Measurements from ENCODE around the gene CHST3.
"Not testable (repeated sequence)": the region's sequence is repeated elsewhere in the genome, so short reads cannot be mapped to it uniquely, and the experiment has no call there.

Gene CHST3

DNA sequence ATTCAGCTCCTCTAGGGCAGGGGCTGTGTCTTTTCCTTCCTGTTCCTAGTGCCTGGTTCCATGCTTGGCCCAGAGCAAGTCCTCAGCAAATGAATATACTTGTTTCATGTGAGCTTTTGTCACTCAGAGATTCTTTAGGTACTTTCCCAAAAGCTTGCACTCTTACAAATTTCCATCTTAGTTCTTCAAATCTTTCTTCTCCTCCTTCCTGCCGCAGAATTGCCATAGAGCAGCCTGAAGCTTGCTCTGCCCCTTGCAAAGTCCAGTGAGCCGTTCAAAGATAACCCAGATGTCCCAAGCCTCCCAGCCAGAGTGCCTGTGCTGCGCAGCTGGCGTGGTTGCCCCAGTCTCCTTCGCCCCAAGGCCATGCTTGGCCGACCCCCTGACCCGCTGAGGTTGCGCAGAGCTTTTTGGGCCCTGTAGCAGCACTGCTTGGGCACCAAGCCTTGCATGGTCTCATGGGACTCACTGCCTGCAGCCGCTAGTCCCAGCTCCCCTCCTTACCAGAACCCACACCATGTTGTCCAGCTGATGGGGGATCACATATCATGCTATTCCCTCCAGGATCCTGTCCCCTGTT, 20.7 kb downstream of the CHST3 start:
- no peak for DNase-seq
- H3K27ac Mint-ChIP-seq: peak overlapping the region; percentile 61
- H3K4me1 Mint-ChIP-seq (ENCODE audit: low read depth): peaks cover 21% of the 10 kb centered on the region
- no peak overlapping the region for H3K4me3 Mint-ChIP-seq
- H3K36me3 Mint-ChIP-seq (ENCODE audit: low read depth): no peaks in the 10 kb centered on the region
- H3K9me3 Mint-ChIP-seq: no peaks in the 10 kb centered on the region
- H3K27me3 Mint-ChIP-seq: no peaks in the 10 kb centered on the region

DNA sequence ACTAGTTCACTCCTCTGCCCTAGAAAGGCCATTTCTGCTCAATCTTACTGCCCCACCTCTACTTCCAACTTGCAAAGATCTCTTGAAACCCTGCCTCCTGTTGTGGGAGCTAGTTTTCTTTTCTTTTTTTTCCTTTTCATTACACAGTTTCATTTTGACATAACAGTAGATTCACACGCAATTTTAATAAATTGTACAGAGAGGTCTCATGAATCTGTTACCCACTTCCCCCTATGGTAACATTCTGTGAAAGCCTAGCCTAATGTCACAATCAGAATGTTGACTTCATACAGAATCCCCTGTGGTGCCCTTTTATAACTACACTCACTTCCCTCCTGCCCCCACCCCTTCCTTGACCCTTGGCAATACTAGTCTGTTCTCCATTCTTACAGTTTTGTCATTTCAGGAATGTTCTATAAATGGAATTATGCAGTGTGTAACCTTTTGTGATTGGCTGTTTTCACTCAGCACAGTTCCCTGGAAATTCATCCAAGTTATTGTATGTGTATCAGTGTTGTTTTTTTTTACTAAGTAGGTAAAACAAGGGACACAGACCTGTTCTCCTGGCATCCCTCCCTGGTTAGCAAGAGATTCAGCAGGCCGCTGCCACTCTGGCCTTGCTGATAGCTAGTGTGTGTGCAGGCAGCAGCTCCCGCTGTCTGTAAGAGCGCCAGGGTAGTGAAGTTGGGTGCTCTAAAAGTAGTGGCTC, 21.5 kb downstream of the CHST3 start:
- Mint-ChIP-seq H3K36me3 (ENCODE audit: low read depth) (no peaks in the 10 kb centered on the region), H3K4me1 (ENCODE audit: low read depth) (peaks cover 21% of the 10 kb centered on the region), H3K4me3 (no peak overlapping the region), H3K9me3 (no peaks in the 10 kb centered on the region), H3K27me3 (no peaks in the 10 kb centered on the region), H3K27ac (peak overlapping the region; percentile 61)
- DNase-seq: no peak

DNA sequence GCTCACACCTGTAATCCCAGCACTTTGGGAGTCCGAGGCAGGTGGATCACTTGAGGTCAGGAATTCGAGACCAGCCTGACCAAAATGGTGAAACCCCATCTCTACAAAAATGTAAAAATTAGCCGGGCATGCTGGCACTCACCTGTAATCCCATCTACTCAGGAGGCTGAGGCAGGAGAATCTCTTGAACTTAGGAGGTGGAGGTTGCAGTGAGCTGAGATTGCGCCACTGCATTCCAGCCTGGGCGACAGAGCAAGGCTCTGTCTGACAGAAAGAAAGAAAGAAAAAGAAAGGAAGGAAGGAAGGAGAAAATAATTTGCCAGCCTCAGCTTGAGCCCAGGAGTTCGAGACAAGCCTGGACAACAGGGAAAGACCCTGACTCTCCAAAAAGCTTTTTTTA, 24.7 kb downstream of the CHST3 start:
- H3K27ac Mint-ChIP-seq; H3K36me3 Mint-ChIP-seq (ENCODE audit: low read depth); H3K27me3 Mint-ChIP-seq; H3K9me3 Mint-ChIP-seq; DNase-seq; H3K4me3 Mint-ChIP-seq: not testable (repeated sequence)
- H3K4me1 Mint-ChIP-seq (ENCODE audit: low read depth): peaks cover 21% of the 10 kb centered on the region

DNA sequence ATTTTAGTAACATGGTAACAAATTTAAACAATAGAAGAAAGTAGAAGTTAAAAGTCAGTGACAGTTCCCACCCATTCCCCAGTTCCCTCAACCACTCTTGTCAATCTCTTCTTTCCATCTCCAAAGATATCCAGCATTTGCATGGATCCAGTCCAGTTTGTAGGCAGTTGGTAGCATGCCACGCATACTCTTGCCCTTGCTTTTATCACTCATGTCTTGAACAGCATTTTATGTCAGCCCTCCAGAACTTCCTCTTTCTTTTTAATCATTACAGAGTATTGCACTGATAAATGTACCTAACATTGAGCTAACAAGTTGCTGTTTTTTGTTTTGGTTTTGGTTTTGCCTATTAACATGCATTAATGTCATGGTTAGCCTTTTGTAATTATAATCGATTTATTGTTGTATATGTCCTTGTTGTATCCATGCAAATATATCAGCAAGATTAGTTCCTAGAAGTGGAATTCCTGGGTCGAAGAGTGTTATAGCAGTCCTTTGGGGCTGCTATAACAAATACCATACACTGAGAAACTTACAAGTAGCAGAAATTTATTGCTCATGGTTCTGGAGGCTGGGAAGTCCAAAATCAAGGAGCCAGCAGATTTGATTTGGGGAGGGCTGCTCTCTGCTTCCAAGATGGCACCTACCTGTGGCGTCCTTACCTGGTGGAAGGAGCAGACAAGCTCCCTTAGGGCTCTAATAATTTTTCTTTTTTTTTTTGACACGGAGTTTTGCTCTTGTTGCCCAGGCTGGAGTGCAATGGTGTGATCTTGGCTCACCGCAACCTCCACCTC, 25.7 kb downstream of the CHST3 start:
- H3K4me3 Mint-ChIP-seq: no peak overlapping the region

DNA sequence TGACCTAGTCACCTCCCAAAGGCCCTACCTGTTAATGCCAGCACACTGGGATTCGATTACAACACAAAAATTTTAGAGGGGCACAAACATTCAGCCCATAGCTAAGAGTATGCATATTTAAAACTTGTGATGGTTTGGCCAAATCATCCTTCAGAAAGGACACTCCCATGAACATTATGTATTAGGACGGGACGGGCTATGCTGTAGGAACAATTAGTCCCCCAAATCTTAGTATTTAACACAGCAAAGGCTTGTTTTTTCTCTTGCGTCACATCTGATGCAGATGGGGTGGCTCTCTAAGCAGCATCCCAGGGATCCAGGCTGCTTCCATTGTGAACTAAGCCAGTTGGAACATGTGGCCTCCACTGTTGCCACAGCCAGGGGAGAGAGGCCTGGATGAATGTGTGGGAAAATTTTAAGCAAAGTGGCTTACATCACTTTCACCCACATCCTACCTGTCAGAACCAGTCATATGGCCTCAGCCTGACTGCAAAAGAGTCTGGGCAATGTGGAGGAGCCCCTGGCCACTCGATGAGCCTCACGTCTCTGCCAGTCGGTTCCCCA, 26.6 kb downstream of the CHST3 start:
- H3K27me3 Mint-ChIP-seq: peaks cover 3% of the 10 kb centered on the region
- H3K9me3 Mint-ChIP-seq: no peaks in the 10 kb centered on the region
- peaks cover 5% of the 10 kb centered on the region for H3K4me1 Mint-ChIP-seq (ENCODE audit: low read depth)
- H3K36me3 Mint-ChIP-seq (ENCODE audit: low read depth): no peaks in the 10 kb centered on the region
- DNase-seq: no peak
- no peak overlapping the region for H3K4me3 Mint-ChIP-seq
- no peak overlapping the region for H3K27ac Mint-ChIP-seq

More for the DNA sequence above, 25.7 kb downstream of the CHST3 start:
- Mint-ChIP-seq H3K9me3 (no peaks in the 10 kb centered on the region), H3K4me1 (ENCODE audit: low read depth) (peaks cover 14% of the 10 kb centered on the region), H3K27me3 (peaks cover 3% of the 10 kb centered on the region), H3K27ac (no peak overlapping the region), H3K36me3 (ENCODE audit: low read depth) (no peaks in the 10 kb centered on the region)
- no peak for DNase-seq

DNA sequence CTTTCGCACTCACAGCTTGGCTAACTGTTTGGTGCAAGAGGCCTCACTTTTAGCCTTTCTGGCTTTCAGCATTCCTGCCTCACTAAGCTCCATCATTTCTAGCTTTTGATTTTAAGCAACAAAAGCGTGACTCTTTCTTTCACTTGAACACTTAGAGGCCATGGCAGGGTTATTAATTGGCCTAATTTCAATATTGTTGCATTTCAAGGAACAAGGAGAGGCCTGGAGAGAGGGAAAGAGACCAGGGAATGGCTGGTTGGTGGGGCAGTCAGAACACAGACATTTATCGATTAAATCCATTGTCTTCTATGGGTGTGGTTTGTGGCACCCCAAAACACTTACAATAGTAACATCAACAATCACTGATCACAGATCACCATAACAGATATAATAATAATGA, 31.3 kb downstream of the CHST3 start:
- no peak overlapping the region for H3K27ac Mint-ChIP-seq
- H3K4me1 Mint-ChIP-seq (ENCODE audit: low read depth): no peaks in the 10 kb centered on the region
- no peak for DNase-seq
- peaks cover 3% of the 10 kb centered on the region for H3K27me3 Mint-ChIP-seq
- no peaks in the 10 kb centered on the region for H3K36me3 Mint-ChIP-seq (ENCODE audit: low read depth)
- H3K4me3 Mint-ChIP-seq: no peak overlapping the region
- no peaks in the 10 kb centered on the region for H3K9me3 Mint-ChIP-seq

DNA sequence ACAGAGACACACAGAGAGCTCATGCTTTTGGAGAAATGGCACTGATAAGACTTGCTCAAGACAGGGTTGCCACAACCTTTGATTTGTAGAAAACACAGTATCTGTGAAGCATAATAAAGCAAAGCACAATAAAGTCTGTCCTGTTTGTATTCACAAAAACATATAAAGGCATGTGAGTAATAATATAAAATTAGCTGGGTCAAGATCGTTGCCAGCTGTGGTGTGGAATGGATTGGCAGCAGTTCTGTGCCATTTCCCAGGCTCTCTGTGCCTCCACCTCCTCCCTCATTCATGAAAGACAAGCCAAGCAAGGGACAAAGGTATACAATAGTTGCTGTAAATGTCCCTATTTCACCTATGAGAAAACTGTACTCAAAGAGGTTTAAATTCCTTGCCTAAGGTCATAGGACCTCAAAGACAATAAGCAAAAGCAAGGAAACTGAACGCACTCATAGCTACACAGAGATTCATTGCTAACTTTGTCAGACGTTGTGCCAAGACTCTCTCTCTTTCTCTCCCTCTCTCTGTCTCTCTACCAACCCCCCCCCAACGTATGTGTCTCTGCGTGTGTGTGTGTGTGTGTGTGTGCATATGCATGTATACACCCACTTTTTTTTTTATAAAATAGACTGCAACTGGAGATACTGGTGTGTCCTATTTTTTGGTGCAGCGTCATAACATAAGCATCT, 31.8 kb downstream of the CHST3 start:
- H3K9me3 Mint-ChIP-seq: no peaks in the 10 kb centered on the region
- H3K27me3 Mint-ChIP-seq: peaks cover under 1% of the 10 kb centered on the region
- no peak for DNase-seq
- H3K4me3 Mint-ChIP-seq: no peak overlapping the region
- no peaks in the 10 kb centered on the region for H3K4me1 Mint-ChIP-seq (ENCODE audit: low read depth)
- H3K27ac Mint-ChIP-seq: no peak overlapping the region
- no peaks in the 10 kb centered on the region for H3K36me3 Mint-ChIP-seq (ENCODE audit: low read depth)

DNA sequence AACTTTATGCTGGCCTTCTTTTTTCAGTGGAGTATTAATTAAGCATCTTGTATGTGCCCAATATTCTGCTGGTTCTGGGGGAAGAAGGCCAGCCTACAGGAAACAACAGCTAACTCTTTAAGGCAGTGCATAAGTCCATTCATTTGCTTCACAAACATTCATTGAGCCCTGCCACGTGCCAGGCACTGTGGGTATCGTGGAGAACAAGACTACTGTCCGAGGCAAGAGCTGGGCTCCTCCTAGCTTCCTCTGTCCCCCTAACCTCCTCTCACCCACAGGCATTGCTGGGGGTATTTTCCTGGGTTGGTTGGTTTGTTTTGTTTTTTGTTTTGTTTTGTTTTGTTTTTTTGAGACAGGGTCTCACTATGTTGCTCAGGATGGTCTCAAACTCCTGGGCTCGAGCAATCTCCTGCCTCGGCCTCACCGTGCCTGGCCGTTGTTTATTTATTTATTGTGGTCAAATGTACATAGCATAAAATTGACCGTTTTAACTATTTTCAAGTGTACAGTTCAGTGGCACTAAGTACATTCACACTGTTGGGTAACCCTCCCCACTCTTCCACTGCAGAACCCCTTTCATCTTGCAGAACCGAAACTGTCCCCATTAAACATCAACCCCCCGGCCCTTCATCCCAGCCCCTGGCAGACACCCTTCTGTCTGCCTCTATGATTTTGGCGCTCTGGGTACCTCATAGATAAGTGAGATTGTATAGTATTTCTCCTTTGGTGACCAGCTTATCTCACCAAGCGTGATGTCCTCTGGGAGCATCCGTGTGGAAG, 32.6 kb downstream of the CHST3 start:
- H3K4me1 Mint-ChIP-seq (ENCODE audit: low read depth): no peaks in the 10 kb centered on the region
- no peak overlapping the region for H3K27ac Mint-ChIP-seq
- H3K27me3 Mint-ChIP-seq: no peaks in the 10 kb centered on the region
- DNase-seq: no peak
- no peaks in the 10 kb centered on the region for H3K9me3 Mint-ChIP-seq
- no peaks in the 10 kb centered on the region for H3K36me3 Mint-ChIP-seq (ENCODE audit: low read depth)
- no peak overlapping the region for H3K4me3 Mint-ChIP-seq

DNA sequence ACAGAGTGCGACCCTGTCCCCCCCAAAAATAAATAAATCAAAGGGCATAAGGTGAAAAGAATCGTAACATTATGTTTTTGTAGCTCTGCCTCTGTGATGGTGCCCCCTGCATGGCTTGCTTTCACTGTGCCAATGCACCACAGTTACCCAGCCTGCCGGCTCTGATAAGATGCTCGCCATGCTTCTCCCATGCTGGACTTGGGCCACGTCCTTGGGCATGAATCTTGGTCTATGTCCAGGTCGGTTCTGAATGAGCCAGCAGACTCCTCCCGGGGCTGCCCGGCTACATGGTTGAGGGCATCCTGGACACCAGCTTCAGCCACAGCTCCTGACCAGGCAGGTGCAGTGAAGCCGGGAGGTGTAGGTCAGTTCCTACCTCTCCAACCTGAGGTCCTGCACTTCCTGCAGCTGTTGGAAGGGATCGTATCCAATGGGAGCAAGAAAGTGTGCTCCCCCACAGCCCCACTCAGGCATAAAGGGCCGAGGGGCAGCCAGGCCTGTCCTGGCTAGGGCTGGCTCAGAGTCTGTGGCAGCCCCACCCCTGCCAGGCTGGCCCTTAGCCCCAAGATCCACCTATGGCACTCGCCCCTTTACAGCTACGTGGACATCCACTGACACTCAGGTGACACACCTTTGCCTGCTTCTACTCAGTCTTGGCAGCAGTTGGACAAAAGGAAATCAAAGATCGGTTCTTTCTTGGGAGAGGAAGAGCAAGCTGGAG, 34.1 kb downstream of the CHST3 start:
- no peaks in the 10 kb centered on the region for H3K27me3 Mint-ChIP-seq
- no peak overlapping the region for H3K27ac Mint-ChIP-seq
- DNase-seq: no peak
- H3K9me3 Mint-ChIP-seq: no peaks in the 10 kb centered on the region
- no peak overlapping the region for H3K4me3 Mint-ChIP-seq
- no peaks in the 10 kb centered on the region for H3K36me3 Mint-ChIP-seq (ENCODE audit: low read depth)
- H3K4me1 Mint-ChIP-seq (ENCODE audit: low read depth): no peaks in the 10 kb centered on the region

DNA sequence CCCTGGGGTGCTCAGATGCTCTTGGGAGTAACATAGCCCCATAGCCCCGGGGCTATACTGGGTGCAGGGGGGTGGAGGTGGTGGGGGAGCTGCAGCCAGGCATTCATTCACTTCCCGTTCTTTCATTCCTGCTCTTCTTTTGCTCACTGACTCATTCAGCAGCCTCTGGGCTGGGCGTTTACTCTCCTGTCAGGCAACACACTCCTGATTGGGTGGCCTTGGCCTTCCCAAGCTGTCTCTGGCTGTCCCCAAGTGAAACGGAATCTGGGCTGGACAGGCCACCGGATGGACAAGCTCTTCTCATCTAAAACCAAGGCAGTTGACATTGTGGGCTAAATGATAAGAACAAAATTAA, 34.6 kb downstream of the CHST3 start:
- no peak overlapping the region for H3K4me3 Mint-ChIP-seq
- no peak for DNase-seq
- H3K27me3 Mint-ChIP-seq: no peaks in the 10 kb centered on the region
- no peak overlapping the region for H3K27ac Mint-ChIP-seq
- no peaks in the 10 kb centered on the region for H3K9me3 Mint-ChIP-seq
- no peaks in the 10 kb centered on the region for H3K4me1 Mint-ChIP-seq (ENCODE audit: low read depth)
- H3K36me3 Mint-ChIP-seq (ENCODE audit: low read depth): no peaks in the 10 kb centered on the region

DNA sequence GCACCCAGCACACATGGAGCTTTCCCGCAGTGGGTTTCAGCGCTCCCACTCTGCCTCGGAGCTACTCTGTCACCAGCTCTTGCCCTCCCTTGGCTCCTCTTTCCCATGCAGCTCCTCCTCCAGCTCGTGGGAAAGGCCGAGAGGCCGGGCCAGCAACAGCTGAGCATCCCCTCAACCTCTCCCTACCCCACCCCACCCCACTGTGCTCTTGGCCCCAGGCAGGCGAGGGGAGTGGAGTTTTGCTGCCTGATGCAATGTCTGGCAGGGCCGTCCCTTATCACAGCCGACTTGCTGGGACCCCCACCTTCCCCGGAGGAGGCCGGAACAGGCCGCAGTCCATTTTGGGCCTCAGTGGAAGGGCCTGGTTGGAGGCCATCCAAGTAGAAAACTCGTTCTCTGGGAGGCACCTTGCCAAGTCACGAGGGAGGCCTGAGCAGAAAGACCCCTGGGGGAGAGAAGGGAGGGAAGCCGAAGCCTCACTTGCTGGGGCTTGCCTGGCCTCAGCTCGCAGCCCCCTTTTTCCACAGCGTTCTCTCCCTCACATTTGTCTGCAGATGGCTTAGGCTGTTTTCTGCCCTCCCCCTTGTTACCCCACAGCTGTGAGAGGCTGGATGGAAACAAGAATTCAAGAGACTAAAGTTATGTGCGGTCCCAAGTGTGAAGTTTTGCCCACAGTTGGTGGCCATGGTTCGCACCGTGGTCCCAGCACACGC, 35.3 kb downstream of the CHST3 start:
- no peaks in the 10 kb centered on the region for H3K36me3 Mint-ChIP-seq (ENCODE audit: low read depth)
- H3K4me3 Mint-ChIP-seq: no peak overlapping the region
- H3K9me3 Mint-ChIP-seq: no peaks in the 10 kb centered on the region
- no peak for DNase-seq
- H3K4me1 Mint-ChIP-seq (ENCODE audit: low read depth): no peaks in the 10 kb centered on the region
- no peak overlapping the region for H3K27ac Mint-ChIP-seq
- no peaks in the 10 kb centered on the region for H3K27me3 Mint-ChIP-seq

DNA sequence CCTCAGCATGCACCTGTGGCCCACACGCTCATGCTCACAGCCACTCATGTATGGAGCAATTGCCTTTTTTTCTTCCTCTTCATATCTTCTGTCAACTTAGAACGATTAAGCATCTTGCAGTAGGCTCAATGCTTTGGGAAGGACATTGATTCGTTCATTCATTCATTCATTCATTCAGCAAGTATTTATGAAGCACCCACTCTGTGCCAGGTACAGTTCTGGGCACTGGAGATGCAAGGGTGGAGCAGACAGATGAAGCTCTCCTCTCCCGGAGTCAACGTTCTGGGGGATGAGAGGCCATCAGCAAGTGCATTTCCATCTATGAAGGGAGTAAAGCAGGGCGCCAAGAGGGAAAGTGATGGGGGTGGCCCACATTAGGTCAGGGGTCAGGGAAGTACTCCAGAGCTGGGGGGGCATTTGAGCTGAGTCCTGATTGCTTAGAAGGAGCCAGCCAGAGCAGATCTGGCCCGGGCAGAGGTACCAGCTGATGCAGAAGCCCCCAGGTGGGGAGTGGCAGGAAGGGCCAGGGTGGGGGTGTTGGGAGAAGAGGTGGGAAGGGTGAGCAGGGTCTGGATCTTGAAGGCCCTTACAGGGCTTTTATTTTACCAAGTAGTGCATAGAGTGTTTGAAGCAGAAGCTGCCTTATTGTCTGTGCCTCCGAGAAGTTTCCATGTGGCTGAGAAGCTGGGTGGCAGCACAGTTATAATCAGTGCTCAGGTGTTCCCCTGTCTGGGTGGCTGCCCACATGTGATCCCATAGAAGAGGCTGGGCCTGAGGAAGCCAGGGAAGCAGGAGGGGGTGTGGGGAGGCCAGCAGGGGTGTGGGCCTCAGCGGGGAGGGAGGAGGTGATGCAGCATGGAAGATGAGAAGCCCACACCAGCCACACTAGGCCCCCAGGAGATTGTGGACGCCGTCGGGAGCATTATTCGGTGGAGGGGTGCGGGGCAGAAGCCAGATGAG, 36.2 kb downstream of the CHST3 start:
- H3K4me1 Mint-ChIP-seq (ENCODE audit: low read depth): no peaks in the 10 kb centered on the region
- no peaks in the 10 kb centered on the region for H3K27me3 Mint-ChIP-seq
- no peaks in the 10 kb centered on the region for H3K36me3 Mint-ChIP-seq (ENCODE audit: low read depth)
- H3K9me3 Mint-ChIP-seq: no peaks in the 10 kb centered on the region
- no peak overlapping the region for H3K4me3 Mint-ChIP-seq
- no peak for DNase-seq
- no peak overlapping the region for H3K27ac Mint-ChIP-seq

All from activated T-cell treated with anti-CD3 and anti-CD28 coated beads, Interleukin-2, amount 50 U/mL, for 24 hours (primary cell).